ENCODE measurements around the gene TRIM52.

GRCh38 chr5:181229996-181230395 lies 30.9 kb downstream of the TRIM52 start:
- TF ChIP-seq CTCF (conservative IDR thresholded peaks at IDR 0.05 in 1 of 2, IDR thresholded peaks at IDR 0.05 in 1 of 2; ENCODE audit: low read depth in 1 of 2, low read length in 2 of 2) (no peak), EZH2 (IDR thresholded peaks at IDR 0.05; ENCODE audit: low read length, missing control alignments) (no peak)

All from fibroblast of lung (primary cell).